Fibroblast of skin of scalp (primary cell): Measurements from ENCODE around the gene GALNT5.
"Not testable (repeated sequence)": the region's sequence is repeated elsewhere in the genome, so short reads cannot be mapped to it uniquely, and the experiment has no call there.

ENCODE experiments used
- DNase-seq: peaks from one replicate; pipeline ENCODE4 v3.0.0-alpha.2; 2013

GALNT5 gene

DNA sequence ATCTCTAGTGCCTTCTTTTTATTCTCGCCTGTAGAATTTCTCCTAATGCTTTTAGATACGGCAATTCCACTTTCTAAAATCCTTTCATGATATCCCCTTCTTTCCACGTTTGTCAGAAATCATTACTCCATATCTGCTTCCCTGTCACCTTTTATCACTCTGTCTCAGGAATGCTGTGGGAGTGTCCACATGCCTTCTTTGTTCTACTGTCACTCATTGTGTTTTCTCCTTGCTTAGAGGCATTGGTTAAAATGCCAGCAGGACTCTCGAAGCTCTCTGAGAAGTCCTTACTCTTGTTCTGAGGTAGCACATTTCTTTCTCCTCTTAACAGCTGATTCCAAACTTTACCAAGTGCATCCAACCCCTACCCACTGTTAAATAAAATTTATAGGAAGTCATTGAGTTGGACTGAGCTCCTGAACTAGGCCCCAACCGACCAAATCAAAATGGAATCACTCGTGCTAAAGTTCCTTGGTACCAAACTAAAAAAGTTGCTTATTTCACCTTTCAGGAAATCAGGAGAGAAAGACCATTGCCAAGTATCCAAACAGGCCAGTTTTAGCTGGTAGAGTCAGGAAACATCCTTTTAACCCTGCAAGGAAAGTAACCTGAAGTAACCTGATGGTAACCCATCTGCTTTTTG, 10.6 kb upstream of the GALNT5 start:
- DNase-seq, result no peak

DNA sequence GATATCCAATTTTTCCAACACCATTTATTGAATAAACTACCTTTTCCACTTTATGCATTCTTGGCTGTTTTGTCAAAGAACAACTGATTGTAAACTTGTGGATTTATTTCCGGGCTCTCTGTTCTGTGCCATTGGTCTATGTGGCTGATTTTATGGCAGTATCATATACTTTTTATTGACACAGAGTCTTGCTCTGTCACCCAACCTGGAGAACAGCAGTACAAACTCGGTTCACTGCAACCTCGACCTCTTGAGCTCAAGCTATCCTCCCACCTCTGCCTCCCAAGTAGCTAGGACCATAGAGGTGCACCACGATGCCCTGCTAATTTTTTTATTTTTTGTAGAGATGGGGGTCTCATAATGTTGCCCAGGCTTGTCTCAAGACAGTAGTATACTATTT, 6.7 kb upstream of the GALNT5 start:
- no peak for DNase-seq

DNA sequence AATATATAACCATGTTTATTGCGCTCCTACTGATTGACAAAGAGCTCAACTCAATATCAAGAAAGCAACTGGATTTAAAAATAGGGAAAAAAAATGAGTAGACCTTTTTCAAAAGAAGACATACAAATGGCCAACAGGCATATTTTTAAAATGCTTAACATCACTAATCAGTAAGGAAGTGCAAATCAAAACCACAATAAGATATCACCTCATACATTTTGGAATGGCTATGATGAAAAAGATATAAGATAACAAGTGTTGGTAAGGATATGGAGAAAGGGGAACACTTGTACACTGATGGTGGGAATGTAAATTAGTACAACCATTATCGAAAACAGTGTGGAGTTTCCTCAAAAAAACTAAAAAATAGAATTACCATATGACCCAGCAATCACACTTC, 5.6 kb upstream of the GALNT5 start:
- DNase-seq, result no peak

DNA sequence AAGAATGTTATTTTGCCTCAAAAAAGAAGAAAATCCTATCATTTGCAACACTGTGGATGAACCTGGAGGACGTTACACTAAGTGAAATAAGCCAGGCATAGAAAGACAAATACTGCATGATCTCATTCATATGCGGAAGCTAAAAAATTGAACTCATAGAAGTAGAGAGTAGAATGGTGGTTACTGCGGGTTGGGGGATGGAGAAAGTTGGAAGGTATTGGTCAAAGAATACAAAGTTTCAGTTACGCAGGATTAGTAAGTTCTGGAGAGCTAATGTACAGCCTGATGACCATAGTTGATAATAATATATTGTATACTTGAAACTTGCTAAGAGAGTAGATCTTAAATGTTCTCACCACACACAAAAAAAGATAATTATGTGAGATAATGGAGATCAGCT, 5.0 kb upstream of the GALNT5 start:
- DNase-seq, result no peak

GRCh38 chr2:157254041-157254440, 3.5 kb upstream of the GALNT5 start:
- no peak for DNase-seq

GRCh38 chr2:157255746-157256145, 1.8 kb upstream of the GALNT5 start:
- DNase-seq, result no peak

DNA sequence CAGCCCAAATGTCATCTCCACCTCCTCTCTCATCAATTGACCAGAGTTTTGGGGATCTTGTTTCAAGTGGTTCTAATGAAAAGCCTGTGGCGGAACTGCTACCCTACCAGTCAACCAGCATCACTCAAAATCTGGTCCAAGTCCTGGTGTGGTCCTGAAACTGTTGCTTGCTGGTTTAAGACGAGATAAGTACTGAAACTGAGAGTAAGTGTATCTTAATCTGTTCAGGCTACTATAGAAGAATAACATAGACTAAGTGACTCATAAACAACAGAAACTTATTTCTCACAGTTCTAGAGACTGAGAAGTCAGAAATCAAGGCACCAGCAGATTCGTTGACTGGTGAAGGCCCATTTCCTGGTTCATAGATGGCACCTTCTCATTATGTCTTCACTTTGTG, 879 bp upstream of the GALNT5 start:
- DNase-seq, result no peak

- no peak for DNase-seq
Observed at GRCh38 chr2:157258520-157259326, 1.2 kb downstream of the GALNT5 start.

GRCh38 chr2:157259386-157259785, 1.9 kb downstream of the GALNT5 start:
- DNase-seq, result no peak

DNA sequence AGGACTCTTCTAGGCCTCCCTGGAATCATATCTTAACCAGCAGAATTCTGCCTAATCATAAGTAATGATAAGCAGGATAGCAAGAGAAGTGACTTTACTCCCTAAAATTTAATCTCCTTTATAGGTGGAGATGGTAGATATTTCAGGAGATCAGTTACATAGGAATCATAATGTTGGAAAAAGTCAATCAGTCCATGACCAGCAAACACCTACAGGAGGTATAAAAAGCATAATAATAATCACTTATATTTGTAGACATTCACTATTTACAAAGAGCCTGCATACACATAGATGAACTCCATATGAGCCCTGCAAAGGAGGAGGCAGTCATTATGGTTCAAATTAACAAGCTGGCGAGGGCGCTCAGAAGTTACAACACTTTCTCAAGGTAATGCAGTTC, 2.5 kb downstream of the GALNT5 start:
- DNase-seq, result no peak

GRCh38 chr2:157260533-157261198, 3.2 kb downstream of the GALNT5 start:
- DNase-seq, result no peak

DNA sequence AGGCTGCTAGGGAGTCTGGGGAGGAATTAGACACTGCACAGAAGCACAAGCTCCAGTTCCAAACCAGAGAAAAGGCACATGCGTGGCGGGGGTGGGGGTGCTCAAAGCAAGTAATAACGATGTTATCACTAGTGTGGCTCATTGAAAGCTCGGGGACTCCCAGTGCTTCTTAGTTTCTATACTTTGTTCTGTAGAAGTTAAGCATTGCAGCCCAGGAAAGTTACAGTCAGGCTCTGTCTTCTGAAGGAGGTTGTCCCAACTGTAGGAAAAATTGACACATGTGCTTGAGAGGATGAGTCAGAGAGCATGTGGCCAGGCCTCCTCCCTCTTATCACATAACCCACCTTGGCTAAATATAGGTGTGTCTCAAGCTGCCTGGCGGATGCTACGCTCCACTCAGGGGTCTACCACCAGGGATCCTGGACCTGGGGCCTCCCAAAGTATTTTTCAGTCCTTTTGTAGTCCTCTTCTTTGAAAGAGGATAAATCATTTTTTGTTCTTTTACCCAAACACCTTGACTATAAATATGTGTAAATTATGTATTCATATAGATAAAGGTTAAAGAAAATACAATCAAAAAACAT, 3.8 kb downstream of the GALNT5 start:
- peak; percentile 29 for DNase-seq

GRCh38 chr2:157262248-157262647, 4.7 kb downstream of the GALNT5 start:
- DNase-seq, result no peak

DNA sequence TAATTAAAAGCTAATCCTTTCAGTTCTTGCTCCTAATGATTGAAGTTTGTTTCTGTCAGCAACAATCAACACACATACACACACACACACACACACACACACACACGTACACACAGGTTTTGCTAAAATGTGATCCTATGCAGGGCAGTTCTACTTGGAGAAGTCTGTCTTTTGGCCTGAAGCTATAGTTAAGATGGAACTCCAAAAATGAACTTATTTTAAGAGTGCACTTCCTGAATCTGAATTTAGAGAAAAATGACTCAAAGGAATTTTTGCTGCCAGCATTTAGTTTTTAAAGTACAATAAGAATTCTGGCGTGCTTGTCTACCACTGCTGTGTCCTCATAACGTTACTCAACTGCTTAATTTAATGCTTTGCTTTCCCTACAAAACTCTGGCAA, 6.6 kb downstream of the GALNT5 start:
- DNase-seq, result peak; percentile 46

GRCh38 chr2:157265825-157266224, 8.3 kb downstream of the GALNT5 start:
- DNase-seq, result no peak

DNA sequence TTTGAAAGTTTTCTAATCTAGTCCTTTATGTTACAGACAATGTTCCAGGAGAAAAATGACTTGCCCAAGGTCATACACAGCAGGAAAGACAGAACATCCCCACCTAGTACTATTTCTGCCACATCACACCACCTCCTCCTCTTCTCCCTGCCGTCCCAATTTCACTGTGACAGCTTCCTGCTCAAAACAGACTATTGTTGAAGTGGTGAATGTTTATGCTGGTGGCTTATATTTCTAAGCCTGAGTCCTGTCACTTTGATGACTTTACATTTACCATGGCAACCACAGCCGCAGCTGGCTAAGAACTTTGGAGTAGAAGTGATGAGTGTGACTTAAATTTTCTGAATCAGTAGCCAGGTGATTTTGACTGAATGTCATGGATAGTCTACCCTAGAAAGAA, 10.0 kb downstream of the GALNT5 start:
- DNase-seq, result no peak

- DNase-seq, result no peak
Observed at GRCh38 chr2:157269060-157269459, 11.6 kb downstream of the GALNT5 start.

DNA sequence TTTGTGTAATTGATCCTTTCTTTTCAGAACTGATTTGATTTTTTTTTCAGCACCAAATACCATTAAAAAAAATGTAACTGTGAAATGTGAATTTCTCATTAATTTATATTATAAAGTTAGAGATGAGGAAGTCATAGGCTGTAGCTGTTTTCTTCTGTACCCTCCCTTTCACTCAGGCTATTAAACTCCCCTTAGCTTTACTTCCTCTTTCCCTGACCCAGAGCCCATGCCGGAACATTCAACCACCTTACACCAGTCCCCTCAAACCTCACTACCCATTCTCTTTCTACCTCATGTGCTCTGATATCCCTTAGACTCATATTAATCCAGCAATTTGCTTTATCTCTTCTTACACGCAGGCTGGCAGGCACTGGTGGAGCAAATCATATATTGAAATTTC, 12.4 kb downstream of the GALNT5 start:
- DNase-seq, result no peak

DNA sequence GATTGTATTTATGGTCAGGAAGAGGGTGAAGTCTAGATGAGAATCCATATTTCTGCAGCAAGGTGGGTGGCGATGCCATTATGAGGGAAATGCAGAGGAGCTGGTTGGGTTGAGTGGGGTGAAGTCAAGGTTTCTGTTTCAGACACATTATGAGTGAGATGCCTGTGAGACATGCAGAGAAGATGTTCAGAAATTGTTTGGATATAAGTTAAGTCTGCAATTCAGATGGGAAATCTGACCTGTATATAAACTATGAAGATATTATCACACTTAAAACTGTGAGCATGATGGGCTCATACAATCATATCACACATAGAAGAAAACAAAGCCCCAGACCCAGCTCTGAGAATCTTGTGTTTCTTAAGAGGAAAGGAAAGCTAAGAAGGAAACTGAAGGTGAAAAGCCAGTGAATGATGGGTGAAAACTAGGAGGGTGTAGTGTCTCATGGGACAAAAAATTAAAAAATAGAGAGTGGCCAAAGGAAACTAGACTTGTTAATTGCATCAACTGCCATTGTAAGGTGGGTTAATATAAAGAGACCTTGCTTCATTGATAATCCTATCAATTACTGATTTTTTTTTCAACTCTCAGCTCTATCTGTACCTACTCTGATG, 14.2 kb downstream of the GALNT5 start:
- DNase-seq, result no peak

GRCh38 chr2:157279311-157279710, 21.8 kb downstream of the GALNT5 start:
- DNase-seq, result not testable (repeated sequence)

DNA sequence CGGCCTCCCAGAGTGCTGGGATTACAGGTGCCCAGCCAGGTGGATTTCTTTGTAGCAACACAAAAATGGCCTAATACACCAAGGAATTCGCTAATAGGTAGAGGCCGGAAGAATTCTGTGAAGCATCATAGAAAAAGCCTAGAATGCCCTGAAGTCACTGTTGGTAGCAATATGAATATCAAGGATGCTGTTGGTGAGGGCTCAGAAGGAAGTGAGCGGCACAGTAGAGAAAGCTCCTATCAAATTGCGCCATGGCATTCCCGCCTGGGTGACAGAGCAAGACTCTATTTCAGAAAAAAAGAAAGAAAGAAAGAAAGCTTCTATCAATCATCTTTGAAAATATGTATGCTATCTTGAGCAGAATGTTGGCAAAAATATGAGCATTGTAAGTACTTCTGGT, 23.8 kb downstream of the GALNT5 start:
- no peak for DNase-seq

GRCh38 chr2:157283468-157283867, 26.0 kb downstream of the GALNT5 start:
- DNase-seq, result no peak

DNA sequence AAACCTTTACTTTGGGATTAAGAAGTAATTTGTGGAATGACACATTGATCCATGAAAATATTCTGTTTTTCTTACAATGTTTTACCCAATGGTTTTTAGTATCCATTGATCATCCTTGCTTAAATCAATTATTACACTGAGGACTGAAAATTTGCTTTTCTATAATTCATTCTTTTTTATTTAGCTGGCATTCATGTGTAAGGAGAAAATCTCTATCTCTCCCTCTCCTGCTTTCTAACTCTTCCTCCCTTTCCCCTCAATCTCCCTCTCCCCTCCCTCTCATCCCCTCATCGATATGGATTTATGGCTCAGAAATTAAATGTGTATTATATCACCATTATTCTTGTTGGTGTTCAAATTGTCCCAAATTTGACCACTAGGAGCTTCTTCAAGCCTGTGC, 29.7 kb downstream of the GALNT5 start:
- no peak for DNase-seq
